ENCODE results near the gene ELL. TPM values are rescaled to one million over a fixed set of nuclear protein-coding genes. Genes with fewer than 3 reads are reported as not detected.

ELL gene
- polyA plus RNA-seq, 6 donors from 2014 or later: 7.0 to 19.3 (median 14.6) TPM

- H3K4me3 Mint-ChIP-seq: peak overlapping the region in 7 of 8 donors; percentile 35 to 82 (median 61)
- H3K9me3 Mint-ChIP-seq: no peaks in the 10 kb centered on the region
- ATAC-seq (ENCODE audit: low read depth in 2 of 2) (no peak), DNase-seq (no peak)
- no peaks in the 10 kb centered on the region for H3K27me3 Mint-ChIP-seq
- H3K4me1 Mint-ChIP-seq: peaks cover 9 to 37% (median 22%) of the 10 kb centered on the region in 3 donors
- no peaks in the 10 kb centered on the region for H3K36me3 Mint-ChIP-seq
- peak overlapping the region in 5 of 6 donors; percentile 34 to 91 (median 68) for H3K27ac Mint-ChIP-seq
Measured at GRCh38 chr19:18430417-18431144, 91.3 kb downstream of the ELL start.

DNA sequence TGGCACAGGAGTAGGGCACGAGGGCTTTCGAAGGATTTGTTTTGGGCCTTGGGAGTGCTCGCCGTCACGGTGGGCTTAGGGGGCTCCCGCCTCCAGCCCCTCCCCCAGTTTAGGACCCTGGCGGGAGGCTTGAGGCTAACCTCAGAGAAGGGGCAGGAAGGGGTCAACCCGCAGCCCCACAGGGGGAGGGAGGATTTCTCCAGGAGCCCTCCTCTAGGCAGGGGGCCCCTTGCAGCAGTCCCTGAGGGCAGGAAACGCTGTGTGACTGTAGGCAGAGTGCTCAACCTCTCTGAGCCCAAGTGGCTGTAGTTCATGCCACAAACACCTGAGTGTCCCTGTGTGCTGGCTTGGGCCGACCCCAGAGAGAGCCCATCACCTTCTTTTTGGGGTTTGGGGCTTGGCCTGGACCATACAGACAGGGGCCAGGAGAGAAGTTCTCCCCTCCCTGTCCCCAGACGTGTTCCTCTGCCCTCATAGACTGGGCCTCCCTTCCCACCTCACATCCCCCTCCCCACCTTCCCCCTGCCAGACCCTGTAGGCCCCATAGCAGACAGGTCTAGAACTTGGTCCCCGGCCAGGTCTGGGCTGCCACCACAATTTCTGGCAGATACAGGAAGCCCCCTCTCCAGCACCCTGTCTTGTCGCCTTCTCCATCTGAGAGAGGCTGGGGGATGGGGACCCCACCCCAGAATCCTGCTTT is 92.0 kb downstream of the ELL start:
- Mint-ChIP-seq H3K27me3 (no peaks in the 10 kb centered on the region), H3K27ac (peak overlapping the region in 5 of 6 donors; percentile 44 to 96 (median 72)), H3K36me3 (no peaks in the 10 kb centered on the region), H3K4me1 (peaks cover 15 to 35% (median 22%) of the 10 kb centered on the region in 3 donors), H3K9me3 (no peaks in the 10 kb centered on the region), H3K4me3 (peak overlapping the region; percentile 55 to 88 (median 72))
- no peak for DNase-seq
- no peak for ATAC-seq (ENCODE audit: low read depth in 2 of 2)

- no peaks in the 10 kb centered on the region for H3K27me3 Mint-ChIP-seq
- ATAC-seq (ENCODE audit: low read depth in 2 of 2) (peak; percentile 76 to 79), DNase-seq (peak; percentile 92)
- peaks cover 14 to 35% (median 17%) of the 10 kb centered on the region in 3 donors for H3K4me1 Mint-ChIP-seq
- no peaks in the 10 kb centered on the region for H3K36me3 Mint-ChIP-seq
- H3K9me3 Mint-ChIP-seq: no peaks in the 10 kb centered on the region
- H3K27ac Mint-ChIP-seq: peak overlapping the region in 5 of 6 donors; percentile 10 to 96 (median 84)
- H3K4me3 Mint-ChIP-seq: peak overlapping the region; percentile 15 to 80 (median 72)
Measured at GRCh38 chr19:18428787-18429674, 92.8 kb downstream of the ELL start.

GRCh38 chr19:18428173-18428786 is 93.6 kb downstream of the ELL start:
- peak overlapping the region in 6 of 8 donors; percentile 15 to 73 (median 66) for H3K4me3 Mint-ChIP-seq
- DNase-seq (no peak), ATAC-seq (ENCODE audit: low read depth in 2 of 2) (no peak)
- H3K27ac Mint-ChIP-seq: peak overlapping the region in 4 of 6 donors; percentile 61 to 86 (median 75)
- no peaks in the 10 kb centered on the region for H3K27me3 Mint-ChIP-seq
- no peaks in the 10 kb centered on the region for H3K36me3 Mint-ChIP-seq
- no peaks in the 10 kb centered on the region for H3K9me3 Mint-ChIP-seq
- H3K4me1 Mint-ChIP-seq: peaks cover 14 to 36% (median 17%) of the 10 kb centered on the region in 3 donors

GRCh38 chr19:18427743-18428113 is 94.1 kb downstream of the ELL start:
- H3K9me3 Mint-ChIP-seq: no peaks in the 10 kb centered on the region
- peak overlapping the region in 2 of 6 donors; percentile 74 to 86 for H3K27ac Mint-ChIP-seq
- H3K4me1 Mint-ChIP-seq: peaks cover 18 to 39% (median 22%) of the 10 kb centered on the region in 3 donors
- no peaks in the 10 kb centered on the region for H3K27me3 Mint-ChIP-seq
- DNase-seq: no peak
- no peak for ATAC-seq (ENCODE audit: low read depth in 2 of 2)
- H3K4me3 Mint-ChIP-seq: no peak overlapping the region
- H3K36me3 Mint-ChIP-seq: no peaks in the 10 kb centered on the region

DNA sequence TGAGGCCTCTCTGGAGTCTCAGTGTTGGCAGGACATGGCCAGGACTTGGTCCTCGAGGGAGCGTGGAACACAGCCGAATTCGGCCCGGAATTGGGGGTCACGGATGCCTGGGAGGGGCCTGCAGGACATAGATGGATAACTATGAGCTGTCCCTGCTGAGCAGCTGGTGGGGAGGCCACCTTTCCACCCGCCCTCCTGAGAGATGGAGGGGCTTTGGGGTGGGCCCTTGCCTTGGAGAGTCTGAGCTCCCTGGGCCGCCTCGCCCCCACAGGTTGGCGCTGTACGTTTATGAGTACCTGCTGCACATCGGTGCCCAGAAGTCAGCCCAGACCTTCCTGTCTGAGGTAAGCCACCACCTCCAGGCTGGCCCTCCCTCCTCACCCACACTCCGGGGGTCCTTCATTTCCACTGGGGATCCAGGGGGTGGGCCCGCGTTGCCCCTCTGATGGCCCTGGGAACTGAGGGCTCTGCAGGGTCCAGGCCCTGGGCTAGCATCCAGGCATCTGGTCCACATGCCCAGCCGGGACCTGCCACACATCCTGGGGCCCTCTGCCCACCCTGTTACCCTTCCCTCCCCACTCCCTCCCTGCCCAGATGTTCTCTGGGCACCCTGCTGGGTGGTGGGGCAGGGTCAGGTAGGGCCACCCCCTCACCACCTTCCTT is 94.7 kb downstream of the ELL start:
- Mint-ChIP-seq H3K4me3 (peak overlapping the region in 1 of 8 donors; percentile 9), H3K27ac (peak overlapping the region in 3 of 6 donors; percentile 22 to 86 (median 84)), H3K36me3 (no peaks in the 10 kb centered on the region), H3K4me1 (peaks cover 20 to 40% (median 27%) of the 10 kb centered on the region in 3 donors), H3K9me3 (no peaks in the 10 kb centered on the region), H3K27me3 (no peaks in the 10 kb centered on the region)
- no peak for ATAC-seq (ENCODE audit: low read depth in 2 of 2)
- no peak for DNase-seq

GRCh38 chr19:18426416-18426767 is 95.5 kb downstream of the ELL start:
- Mint-ChIP-seq H3K4me1 (peaks cover 26 to 48% (median 35%) of the 10 kb centered on the region in 3 donors), H3K4me3 (no peak overlapping the region), H3K27me3 (no peaks in the 10 kb centered on the region), H3K36me3 (no peaks in the 10 kb centered on the region), H3K27ac (peak overlapping the region in 2 of 6 donors; percentile 7 to 51), H3K9me3 (no peaks in the 10 kb centered on the region)
- DNase-seq: no peak
- ATAC-seq (ENCODE audit: low read depth in 2 of 2): no peak

GRCh38 chr19:18425515-18426415 is 96.1 kb downstream of the ELL start:
- Mint-ChIP-seq H3K27me3 (no peaks in the 10 kb centered on the region), H3K27ac (peak overlapping the region in 4 of 6 donors; percentile 3 to 73 (median 26)), H3K36me3 (no peaks in the 10 kb centered on the region), H3K9me3 (no peaks in the 10 kb centered on the region), H3K4me3 (no peak overlapping the region), H3K4me1 (peaks cover 28 to 51% (median 41%) of the 10 kb centered on the region in 3 donors)
- no peak for ATAC-seq (ENCODE audit: low read depth in 2 of 2)
- DNase-seq: no peak

DNA sequence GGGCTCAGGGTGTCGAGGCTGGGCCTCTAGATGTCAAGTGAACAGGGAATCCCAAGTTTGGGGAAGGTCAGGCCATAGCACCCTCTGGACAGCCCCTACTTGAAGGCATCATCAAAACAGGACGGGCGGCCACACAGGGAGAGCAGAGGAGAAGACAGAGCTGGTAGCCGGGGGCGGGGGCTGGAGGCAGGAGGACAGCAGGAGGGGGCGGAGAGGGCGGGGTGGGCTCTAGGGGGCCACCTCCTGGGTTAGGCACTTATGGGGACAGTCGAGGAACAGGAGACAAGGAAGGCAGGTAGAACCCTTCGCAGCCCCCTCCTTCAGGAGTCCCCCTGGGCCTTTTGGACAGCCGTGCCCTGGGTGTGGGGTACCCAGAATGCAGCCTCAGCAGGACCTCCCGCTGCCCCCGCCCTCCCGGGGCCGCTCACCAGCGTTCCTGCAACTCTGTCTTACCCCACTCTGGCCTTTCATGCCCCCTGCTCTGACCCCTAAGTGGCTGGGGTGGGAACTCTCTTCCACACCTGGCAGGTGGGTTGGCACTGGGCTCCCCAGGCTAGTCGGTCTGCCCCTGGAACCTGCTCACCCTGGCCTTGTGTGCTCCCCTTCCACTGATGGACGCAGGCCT is 96.9 kb downstream of the ELL start:
- peaks cover 0 to 5% (median 0%) of the 10 kb centered on the region in 3 donors for H3K27me3 Mint-ChIP-seq
- peaks cover 32 to 52% (median 45%) of the 10 kb centered on the region in 3 donors for H3K4me1 Mint-ChIP-seq
- no peak overlapping the region for H3K4me3 Mint-ChIP-seq
- peak overlapping the region in 1 of 6 donors; percentile 59 for H3K27ac Mint-ChIP-seq
- no peak for ATAC-seq (ENCODE audit: low read depth in 2 of 2)
- no peaks in the 10 kb centered on the region for H3K9me3 Mint-ChIP-seq
- H3K36me3 Mint-ChIP-seq: no peaks in the 10 kb centered on the region
- DNase-seq: no peak

- H3K9me3 Mint-ChIP-seq: no peaks in the 10 kb centered on the region
- peak overlapping the region in 2 of 6 donors; percentile 59 to 60 for H3K27ac Mint-ChIP-seq
- no peak for DNase-seq
- peaks cover 33 to 48% (median 40%) of the 10 kb centered on the region in 3 donors for H3K4me1 Mint-ChIP-seq
- H3K4me3 Mint-ChIP-seq: no peak overlapping the region
- no peaks in the 10 kb centered on the region for H3K36me3 Mint-ChIP-seq
- ATAC-seq (ENCODE audit: low read depth in 2 of 2): no peak
- H3K27me3 Mint-ChIP-seq: peaks cover 0 to 6% (median 0%) of the 10 kb centered on the region in 3 donors
Measured at GRCh38 chr19:18424122-18424889, 97.6 kb downstream of the ELL start.

Measured in naive B cell (primary cell).